PC-3 (cell line): Measurements from ENCODE around the gene CPD.

Experiments
- CTCF ChIP-seq: fragments of 300-600 bp; sonication (generic); conservative IDR thresholded peaks from 2 replicates; pipeline ENCODE4 v1.5.1; 2017; ENCODE audit warnings: antibody characterized with exemption, low read depth, mild to moderate bottlenecking, low read length
- EZH2phosphoT487 ChIP-seq: fragments of 300-600 bp; sonication (generic); IDR thresholded peaks from 2 replicates; pipeline ENCODE4 v1.6.1; 2018; ENCODE audit warnings: mild to moderate bottlenecking, antibody characterized with exemption, low read length, borderline replicate concordance

DNA sequence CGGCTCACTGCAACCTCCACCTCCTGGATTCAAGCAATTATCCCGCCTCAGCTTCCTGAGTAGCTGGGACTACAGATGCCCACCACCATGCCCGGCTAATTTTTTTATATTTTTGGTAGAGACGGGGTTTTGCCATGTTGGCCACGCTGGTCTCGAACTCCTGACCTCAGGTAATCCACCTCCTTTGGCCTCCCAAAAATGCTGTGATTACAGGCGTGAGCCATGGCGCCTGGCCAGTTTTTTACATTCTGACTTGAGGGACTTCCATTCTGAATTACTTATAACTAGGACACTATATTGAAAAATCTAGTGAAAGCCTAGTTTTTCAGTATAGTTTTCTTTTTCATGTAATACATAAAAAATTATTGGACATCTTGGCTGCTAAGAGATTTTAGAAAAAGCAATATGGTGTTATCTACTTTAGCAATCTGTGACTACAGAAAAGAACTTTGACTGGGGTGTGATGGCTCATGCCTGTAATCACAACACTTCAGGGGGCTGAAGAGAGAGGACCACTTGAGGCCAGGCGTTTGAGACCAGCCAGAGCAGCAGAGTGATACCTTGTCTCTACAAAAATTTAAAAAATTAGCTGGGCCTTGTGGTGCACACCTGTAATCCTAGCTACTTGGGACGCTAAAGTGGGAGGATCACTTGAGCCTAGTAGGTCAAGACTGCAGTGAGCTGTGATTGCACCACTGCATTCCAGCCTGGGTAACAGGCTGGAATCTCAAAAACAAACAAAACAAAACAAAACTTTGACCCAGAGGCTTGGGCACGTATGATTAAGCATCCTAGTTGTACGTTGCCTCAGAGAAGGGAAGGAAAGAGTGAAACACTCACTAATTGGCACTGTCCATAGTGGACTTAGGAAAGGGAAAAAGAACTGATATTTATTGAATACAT lies 71.6 kb downstream of the CPD start:
- no peak for TF ChIP-seq EZH2phosphoT487
- TF ChIP-seq CTCF = no peak
